Measurements from ENCODE around the gene ZPBP. TPM values are rescaled to one million over a fixed set of nuclear protein-coding genes. Genes with fewer than 3 reads are reported as not detected.
"Not testable (repeated sequence)": the region's sequence is repeated elsewhere in the genome, so short reads cannot be mapped to it uniquely, and the experiment has no call there.

ZPBP gene
- polyA plus RNA-seq, 1 experiment = not detected

DNA sequence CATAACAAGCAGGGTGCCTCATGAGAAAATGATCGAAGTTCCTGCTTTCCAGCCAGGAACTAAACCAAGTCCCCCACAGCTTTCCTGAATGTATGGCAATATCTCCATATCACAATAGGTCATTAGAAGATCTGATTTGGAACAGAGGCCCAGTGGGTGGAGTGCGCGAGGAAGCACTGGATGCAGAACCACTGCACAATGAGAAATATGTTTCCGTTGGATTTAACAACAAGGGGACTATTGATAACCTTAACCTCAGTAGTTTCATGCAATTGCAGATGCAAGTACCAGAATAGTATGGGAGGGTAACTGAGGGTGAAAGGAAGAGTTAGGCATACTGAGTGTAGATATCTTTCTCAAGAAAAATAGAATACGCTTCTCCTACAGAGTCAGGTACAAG, 45.3 kb downstream of the ZPBP start:
- DNase-seq (ENCODE audit: low read depth) = no peak
- H3K36me3 ChIP-seq (ENCODE audit: control insufficient read depth, insufficient read depth, low read length) = no peaks in the 10 kb centered on the region

DNA sequence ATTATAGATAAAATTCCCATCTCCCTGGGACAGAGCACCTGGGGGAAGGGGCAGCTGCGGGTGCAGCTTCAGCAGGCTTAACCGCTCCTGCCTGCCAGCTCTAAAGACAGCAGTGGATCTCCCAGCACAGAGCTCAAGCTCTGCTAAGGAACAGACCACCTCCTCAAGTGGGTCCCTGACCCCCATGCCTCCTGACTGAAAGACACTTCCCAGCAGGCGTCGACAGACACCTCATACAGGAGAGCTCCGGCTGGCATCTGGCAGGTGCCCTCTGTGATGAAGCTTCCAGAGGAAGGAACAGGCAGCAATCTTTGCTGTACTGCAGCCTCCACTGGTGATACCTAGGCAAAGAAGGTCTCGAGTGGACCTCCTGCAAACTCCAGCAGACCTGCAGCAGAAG, 51.9 kb downstream of the ZPBP start:
- POLR2A ChIA-PET; DNase-seq (ENCODE audit: low read depth); H3K4me3 ChIP-seq (ENCODE audit: low read depth, low read length); H3K36me3 ChIP-seq (ENCODE audit: control insufficient read depth, insufficient read depth, low read length); H3K27me3 ChIP-seq (ENCODE audit: control insufficient read depth, insufficient read depth, low read length); CTCF ChIA-PET: not testable (repeated sequence)

More for the DNA sequence above, 45.3 kb downstream of the ZPBP start:
- TF ChIP-seq, protein P1, sequence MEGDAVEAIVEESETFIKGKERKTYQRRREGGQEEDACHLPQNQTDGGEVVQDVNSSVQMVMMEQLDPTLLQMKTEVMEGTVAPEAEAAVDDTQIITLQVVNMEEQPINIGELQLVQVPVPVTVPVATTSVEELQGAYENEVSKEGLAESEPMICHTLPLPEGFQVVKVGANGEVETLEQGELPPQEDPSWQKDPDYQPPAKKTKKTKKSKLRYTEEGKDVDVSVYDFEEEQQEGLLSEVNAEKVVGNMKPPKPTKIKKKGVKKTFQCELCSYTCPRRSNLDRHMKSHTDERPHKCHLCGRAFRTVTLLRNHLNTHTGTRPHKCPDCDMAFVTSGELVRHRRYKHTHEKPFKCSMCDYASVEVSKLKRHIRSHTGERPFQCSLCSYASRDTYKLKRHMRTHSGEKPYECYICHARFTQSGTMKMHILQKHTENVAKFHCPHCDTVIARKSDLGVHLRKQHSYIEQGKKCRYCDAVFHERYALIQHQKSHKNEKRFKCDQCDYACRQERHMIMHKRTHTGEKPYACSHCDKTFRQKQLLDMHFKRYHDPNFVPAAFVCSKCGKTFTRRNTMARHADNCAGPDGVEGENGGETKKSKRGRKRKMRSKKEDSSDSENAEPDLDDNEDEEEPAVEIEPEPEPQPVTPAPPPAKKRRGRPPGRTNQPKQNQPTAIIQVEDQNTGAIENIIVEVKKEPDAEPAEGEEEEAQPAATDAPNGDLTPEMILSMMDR (IDR thresholded peaks at IDR 0.05; ENCODE audit: insufficient read depth, low read depth, low read length) = no peak
- no peaks in the 10 kb centered on the region for H3K27me3 ChIP-seq (ENCODE audit: control insufficient read depth, insufficient read depth, low read length)
- POLR2A ChIA-PET = no interaction called here
- CTCF ChIA-PET = no interaction called here
- H3K4me3 ChIP-seq (ENCODE audit: low read depth, low read length) = no peak overlapping the region

DNA sequence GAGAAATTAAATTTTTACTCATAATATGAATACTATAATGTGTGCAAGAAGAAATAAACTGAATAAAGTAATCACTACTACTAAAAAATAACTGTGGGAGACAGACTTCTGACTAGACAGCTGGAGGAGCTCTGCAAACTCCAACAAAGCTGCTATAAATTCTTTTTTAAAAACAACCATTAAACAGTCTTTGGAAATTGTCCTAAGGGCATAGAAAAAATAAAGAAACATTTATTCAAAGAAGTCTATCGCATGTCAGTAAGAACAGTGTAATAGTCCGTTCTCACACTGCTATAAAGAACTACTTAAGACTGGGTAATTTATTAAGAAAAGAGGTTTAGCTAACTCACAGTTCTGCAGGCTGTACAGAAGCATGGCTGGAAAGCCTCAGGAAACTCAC, 56.0 kb downstream of the ZPBP start:
- ChIA-PET CTCF (no interaction called here), POLR2A (no interaction called here)
- Histone ChIP-seq H3K4me3 (ENCODE audit: low read depth, low read length) (no peak overlapping the region), H3K27me3 (ENCODE audit: control insufficient read depth, insufficient read depth, low read length) (no peaks in the 10 kb centered on the region), H3K36me3 (ENCODE audit: control insufficient read depth, insufficient read depth, low read length) (no peaks in the 10 kb centered on the region)
- DNase-seq (ENCODE audit: low read depth) = no peak
- TF ChIP-seq, protein P1 (IDR thresholded peaks at IDR 0.05; ENCODE audit: insufficient read depth, low read depth, low read length) = no peak

DNA sequence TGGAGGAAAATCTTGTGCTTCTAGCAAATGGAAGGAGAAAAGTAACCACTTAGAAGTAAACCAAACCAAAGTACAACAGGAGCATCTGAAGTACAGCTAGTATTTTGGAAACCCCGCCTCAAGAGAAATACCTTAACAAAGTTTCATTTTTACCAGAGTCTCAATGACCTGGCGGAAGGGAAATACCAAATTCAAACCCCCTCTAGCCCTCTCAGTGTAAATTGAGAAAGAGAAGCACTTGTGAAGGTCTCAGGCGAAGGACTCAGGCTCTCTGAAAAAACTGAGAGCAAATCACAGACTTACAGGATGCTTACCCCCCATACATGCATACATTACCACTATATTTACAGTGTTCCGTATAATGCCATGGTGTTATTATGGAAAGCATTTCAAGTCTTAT, 70.1 kb downstream of the ZPBP start:
- TF ChIP-seq, protein P1 (IDR thresholded peaks at IDR 0.05; ENCODE audit: insufficient read depth, low read depth, low read length) = no peak

DNA sequence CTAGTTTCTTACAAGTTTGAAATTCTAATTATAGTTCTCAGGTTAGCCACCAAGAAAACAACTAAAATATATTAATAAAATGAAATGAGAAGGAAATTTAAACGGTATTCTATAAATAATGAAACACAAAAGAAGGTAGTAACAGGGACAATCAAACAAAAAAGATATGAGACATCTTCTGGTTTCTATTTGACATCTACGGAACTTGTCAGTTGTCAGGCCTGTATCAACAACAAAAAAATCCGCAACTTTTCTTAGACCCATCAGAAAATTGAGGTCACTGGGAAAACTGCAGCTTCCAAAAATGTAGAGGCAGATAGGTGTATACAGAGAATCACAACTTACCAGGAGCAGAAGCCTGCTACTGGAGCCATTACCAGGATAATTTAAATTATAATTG, 70.6 kb downstream of the ZPBP start:
- Histone ChIP-seq H3K27me3 (ENCODE audit: control insufficient read depth, insufficient read depth, low read length) (no peaks in the 10 kb centered on the region), H3K4me3 (ENCODE audit: low read depth, low read length) (no peak overlapping the region), H3K36me3 (ENCODE audit: control insufficient read depth, insufficient read depth, low read length) (no peaks in the 10 kb centered on the region)
- no peak for DNase-seq (ENCODE audit: low read depth)
- TF ChIP-seq, protein P1 (IDR thresholded peaks at IDR 0.05; ENCODE audit: insufficient read depth, low read depth, low read length) = no peak
- CTCF ChIA-PET = no interaction called here
- POLR2A ChIA-PET = no interaction called here

More for the DNA sequence above, 70.1 kb downstream of the ZPBP start:
- H3K36me3 ChIP-seq (ENCODE audit: control insufficient read depth, insufficient read depth, low read length) = no peaks in the 10 kb centered on the region
- H3K27me3 ChIP-seq (ENCODE audit: control insufficient read depth, insufficient read depth, low read length) = no peaks in the 10 kb centered on the region
- ChIA-PET CTCF (no interaction called here), POLR2A (no interaction called here)
- no peak overlapping the region for H3K4me3 ChIP-seq (ENCODE audit: low read depth, low read length)
- no peak for DNase-seq (ENCODE audit: low read depth)

DNA sequence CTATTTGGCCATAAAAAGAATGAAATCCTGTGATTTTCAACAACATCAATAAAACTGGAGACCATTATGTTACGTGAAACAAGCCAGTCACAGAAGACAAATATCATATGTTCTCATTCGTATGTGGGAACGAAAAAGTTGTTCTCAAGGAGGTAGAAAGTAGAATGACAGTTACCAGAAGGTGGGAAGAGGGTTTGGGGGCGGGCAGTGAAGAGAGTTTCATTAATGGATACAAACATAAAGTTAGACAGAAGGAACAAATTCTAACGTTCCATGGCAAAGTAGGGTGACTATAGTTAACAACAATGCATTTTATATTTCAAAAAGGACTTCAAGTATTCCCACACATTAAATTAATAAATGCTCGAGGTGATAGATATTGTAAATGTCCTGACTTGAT, 97.4 kb downstream of the ZPBP start:
- Histone ChIP-seq H3K4me3 (ENCODE audit: low read depth, low read length) (no peak overlapping the region), H3K36me3 (ENCODE audit: control insufficient read depth, insufficient read depth, low read length) (no peaks in the 10 kb centered on the region), H3K27me3 (ENCODE audit: control insufficient read depth, insufficient read depth, low read length) (no peaks in the 10 kb centered on the region)
- TF ChIP-seq, protein P1 (IDR thresholded peaks at IDR 0.05; ENCODE audit: insufficient read depth, low read depth, low read length) = no peak
- DNase-seq (ENCODE audit: low read depth) = no peak
- ChIA-PET CTCF (no interaction called here), POLR2A (no interaction called here)

Data from BJ (cell line).